ENCODE measurements around the gene S100A3. TPM values are rescaled to one million over a fixed set of nuclear protein-coding genes. Genes with fewer than 3 reads are reported as not detected.

The S100A3 gene
- polyA plus RNA-seq, 1 of the 3 experiments (the other 2 are of a cell fraction), result 11.8 TPM

GRCh38 chr1:153547560-153548551 is 1.2 kb downstream of the S100A3 start:
- TF ChIP-seq NRF1 (IDR thresholded peaks at IDR 0.05; ENCODE audit: low read depth, low read length), result no peak
- TF ChIP-seq EP300 (IDR thresholded peaks at IDR 0.05; ENCODE audit: borderline replicate concordance in 1 of 2, low read depth in 1 of 2, low read length in 1 of 2), result no peak
- no peak for TF ChIP-seq JUND (IDR thresholded peaks at IDR 0.05)
- TF ChIP-seq FOSL2 (IDR thresholded peaks at IDR 0.05; ENCODE audit: borderline replicate concordance, low read depth), result no peak
- no peak for TF ChIP-seq TAF1 (IDR thresholded peaks at IDR 0.05; ENCODE audit: borderline replicate concordance, low read depth, low read length)
- no peak for TF ChIP-seq RCOR1 (IDR thresholded peaks at IDR 0.05; ENCODE audit: low read length)
- TF ChIP-seq FOXM1 (IDR thresholded peaks at IDR 0.05; ENCODE audit: low read depth), result no peak
- TF ChIP-seq REST (IDR thresholded peaks at IDR 0.05; ENCODE audit: low read depth, low read length), result no peak
- TF ChIP-seq ZBTB33 (IDR thresholded peaks at IDR 0.05; ENCODE audit: borderline replicate concordance, low read depth), result no peak
- TF ChIP-seq CTCF (IDR thresholded peaks at IDR 0.05), result no peak
- TF ChIP-seq SMC3 (IDR thresholded peaks at IDR 0.05; ENCODE audit: low read depth, low read length), result no peak
- TF ChIP-seq RXRA (IDR thresholded peaks at IDR 0.05; ENCODE audit: borderline replicate concordance, low read depth), result no peak
- no peak for TF ChIP-seq TEAD4 (IDR thresholded peaks at IDR 0.05; ENCODE audit: borderline replicate concordance, insufficient read depth)
- 88% methylated on average over 17 of the region's 19 CpGs for WGBS (ENCODE audit: low lambda C conversion rate)
- H3K36me3 ChIP-seq (replicated peaks in 1 of 2; ENCODE audit: control insufficient read depth in 1 of 2, insufficient read depth in 2 of 2, low read length in 1 of 2), result no peaks in the 10 kb centered on the region
- no peaks in the 10 kb centered on the region for H3K9me3 ChIP-seq
- 0 out of 2 replicates have a peak overlapping the region, but pooled peaks have one; percentile 58 for H3K9ac ChIP-seq
- H3K27ac ChIP-seq (ENCODE audit: low read depth in 2 of 2, low read length in 1 of 2), result peak overlapping the region in 1 of 2 experiments; percentile 91; a peak in 1 of 4 replicates
- no peak for DNase-seq
- CTCF ChIA-PET, result interaction anchor here (1.7 to 11.8 kb wide), 3 partner anchors 9 to 37 kb away, joined by 4 to 62 read pairs (median 5); no protein-coding TSS in a partner anchor
- H3K79me2 ChIP-seq (ENCODE audit: insufficient read depth), result no peaks in the 10 kb centered on the region
- H3K9me2 ChIP-seq, result no peaks in the 10 kb centered on the region
- H3F3A ChIP-seq (replicated peaks; ENCODE audit: insufficient read depth), result peaks cover 7% of the 10 kb centered on the region
- no peaks in the 10 kb centered on the region for H3K27me3 ChIP-seq (ENCODE audit: insufficient read depth)
- peak overlapping the region; percentile 51; the same call in 1 of the 2 replicates for H3K4me2 ChIP-seq
- H3K4me3 ChIP-seq (ENCODE audit: low read depth in 2 of 2, low read length in 1 of 2), result no peak overlapping the region
- POLR2A ChIA-PET, result no interaction called here
- 0 out of 2 replicates have a peak overlapping the region, but pooled peaks have one; percentile 44 for H2AFZ ChIP-seq (ENCODE audit: low read depth)
- no peaks in the 10 kb centered on the region for H4K20me1 ChIP-seq (ENCODE audit: insufficient read depth)
- H3K4me1 ChIP-seq (ENCODE audit: control insufficient read depth in 1 of 2, insufficient read depth in 2 of 2, low read depth in 1 of 2, low read length in 1 of 2), result peaks cover 58 to 65% of the 10 kb centered on the region in 2 experiments; a peak in 3 of 4 replicates
